Islet of Langerhans (tissue), 1 donor: ENCODE results near the gene CDKN1C.

ENCODE experiments used
- FAIRE-seq: peaks from one replicate; lab custom pipeline; 2011; peaks lifted over from hg19 to GRCh38; lab: Jason Lieb, UNC

CDKN1C gene

GRCh38 chr11:2867722-2868505 is 17.7 kb downstream of the CDKN1C start:
- FAIRE-seq = no peak

GRCh38 chr11:2867142-2867541 is 18.4 kb downstream of the CDKN1C start:
- FAIRE-seq = no peak

GRCh38 chr11:2865922-2866577 is 19.5 kb downstream of the CDKN1C start:
- no peak for FAIRE-seq

GRCh38 chr11:2864901-2865300 is 20.7 kb downstream of the CDKN1C start:
- FAIRE-seq = no peak

GRCh38 chr11:2863276-2863618 is 22.3 kb downstream of the CDKN1C start:
- FAIRE-seq = no peak

GRCh38 chr11:2862395-2863275 is 22.9 kb downstream of the CDKN1C start:
- FAIRE-seq = no peak

GRCh38 chr11:2860636-2861035 is 24.9 kb downstream of the CDKN1C start:
- no peak for FAIRE-seq

- FAIRE-seq = no peak
Observed at GRCh38 chr11:2859699-2860037, 25.9 kb downstream of the CDKN1C start.

- FAIRE-seq = no peak
Observed at GRCh38 chr11:2858995-2859698, 26.4 kb downstream of the CDKN1C start.

- FAIRE-seq = no peak
Observed at GRCh38 chr11:2857918-2858317, 27.7 kb downstream of the CDKN1C start.

GRCh38 chr11:2857276-2857675 is 28.3 kb downstream of the CDKN1C start:
- FAIRE-seq = no peak

GRCh38 chr11:2855162-2855561 is 30.4 kb downstream of the CDKN1C start:
- no peak for FAIRE-seq

GRCh38 chr11:2853997-2854560 is 31.5 kb downstream of the CDKN1C start:
- FAIRE-seq = no peak

- no peak for FAIRE-seq
Observed at GRCh38 chr11:2853401-2853800, 32.2 kb downstream of the CDKN1C start.

- FAIRE-seq = no peak
Observed at GRCh38 chr11:2849994-2850770, 35.4 kb downstream of the CDKN1C start.

GRCh38 chr11:2848497-2848896 is 37.1 kb downstream of the CDKN1C start:
- FAIRE-seq = no peak

GRCh38 chr11:2847561-2847960 is 38.0 kb downstream of the CDKN1C start:
- no peak for FAIRE-seq

- FAIRE-seq = no peak
Observed at GRCh38 chr11:2846470-2846869, 39.1 kb downstream of the CDKN1C start.

GRCh38 chr11:2846056-2846455 is 39.5 kb downstream of the CDKN1C start:
- FAIRE-seq = no peak

GRCh38 chr11:2844996-2845395 is 40.6 kb downstream of the CDKN1C start:
- no peak for FAIRE-seq

GRCh38 chr11:2844116-2844842 is 41.3 kb downstream of the CDKN1C start:
- no peak for FAIRE-seq
